NB4 (cell line): ENCODE measurements around the gene MMAB.

Source experiments
- DNase-seq: peaks from one replicate; pipeline ENCODE4 v3.0.0; 2010; ENCODE audit warnings: low read depth
- H3K4me3 ChIP-seq: one replicate; pipeline ENCODE4 v1.5.1; 2011; ENCODE audit warnings: mild to moderate bottlenecking, low read depth, low read length, moderate library complexity
- MYC ChIP-seq: IDR thresholded peaks from 2 replicates; pipeline ENCODE4 v1.6.1; 2011; ENCODE audit warnings: low read depth, low read length
- POLR2A ChIP-seq: IDR thresholded peaks from 2 replicates; pipeline ENCODE4 v1.6.1; 2011; ENCODE audit warnings: mild to moderate bottlenecking; ENCODE audit not compliant: insufficient read length; ENCODE audit errors: extremely low read depth
- TF ChIP-seq, protein P1 (sequence below): IDR thresholded peaks from one replicate; pipeline ENCODE4 v1.5.1; 2012; ENCODE audit warnings: low read depth, low read length
- TF ChIP-seq, protein P2 (sequence below): IDR thresholded peaks from 2 replicates; pipeline ENCODE4 v1.6.1; 2011; ENCODE audit warnings: low read depth, low read length

The MMAB gene

DNA sequence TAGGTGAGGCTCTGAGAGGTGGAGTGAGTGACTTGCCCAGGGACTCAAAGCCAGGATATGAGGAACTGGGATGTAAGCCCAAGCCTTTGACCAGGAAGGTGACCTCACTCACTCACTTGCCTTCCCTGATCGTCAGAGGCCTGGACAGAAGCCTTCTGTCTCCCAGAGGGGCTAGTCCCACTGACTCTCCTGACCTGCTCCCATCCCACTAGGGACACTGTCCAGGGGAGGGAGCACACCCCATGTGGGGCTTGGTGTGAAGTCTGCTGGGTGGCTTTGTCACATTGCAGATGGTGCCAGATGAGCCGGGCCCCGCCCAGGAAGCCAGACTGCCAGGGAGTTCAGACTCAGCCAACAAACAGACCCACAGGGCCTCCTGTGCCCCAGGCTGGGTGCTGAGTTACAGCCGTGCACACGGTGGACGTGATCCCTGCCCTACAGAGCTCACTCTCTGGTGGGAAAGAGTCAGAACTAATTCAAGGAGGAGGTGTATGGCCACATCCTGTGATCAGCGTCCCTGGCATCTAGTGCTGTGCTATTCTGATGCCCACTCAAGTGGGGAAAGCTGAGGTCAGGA is 28.3 kb downstream of the MMAB start:
- no peak for DNase-seq
- no peak overlapping the region for H3K4me3 ChIP-seq
- TF ChIP-seq, protein P1, sequence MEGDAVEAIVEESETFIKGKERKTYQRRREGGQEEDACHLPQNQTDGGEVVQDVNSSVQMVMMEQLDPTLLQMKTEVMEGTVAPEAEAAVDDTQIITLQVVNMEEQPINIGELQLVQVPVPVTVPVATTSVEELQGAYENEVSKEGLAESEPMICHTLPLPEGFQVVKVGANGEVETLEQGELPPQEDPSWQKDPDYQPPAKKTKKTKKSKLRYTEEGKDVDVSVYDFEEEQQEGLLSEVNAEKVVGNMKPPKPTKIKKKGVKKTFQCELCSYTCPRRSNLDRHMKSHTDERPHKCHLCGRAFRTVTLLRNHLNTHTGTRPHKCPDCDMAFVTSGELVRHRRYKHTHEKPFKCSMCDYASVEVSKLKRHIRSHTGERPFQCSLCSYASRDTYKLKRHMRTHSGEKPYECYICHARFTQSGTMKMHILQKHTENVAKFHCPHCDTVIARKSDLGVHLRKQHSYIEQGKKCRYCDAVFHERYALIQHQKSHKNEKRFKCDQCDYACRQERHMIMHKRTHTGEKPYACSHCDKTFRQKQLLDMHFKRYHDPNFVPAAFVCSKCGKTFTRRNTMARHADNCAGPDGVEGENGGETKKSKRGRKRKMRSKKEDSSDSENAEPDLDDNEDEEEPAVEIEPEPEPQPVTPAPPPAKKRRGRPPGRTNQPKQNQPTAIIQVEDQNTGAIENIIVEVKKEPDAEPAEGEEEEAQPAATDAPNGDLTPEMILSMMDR: no peak
- TF ChIP-seq, protein P2, sequence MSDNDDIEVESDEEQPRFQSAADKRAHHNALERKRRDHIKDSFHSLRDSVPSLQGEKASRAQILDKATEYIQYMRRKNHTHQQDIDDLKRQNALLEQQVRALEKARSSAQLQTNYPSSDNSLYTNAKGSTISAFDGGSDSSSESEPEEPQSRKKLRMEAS: no peak
- TF ChIP-seq MYC: no peak
- TF ChIP-seq POLR2A: no peak

DNA sequence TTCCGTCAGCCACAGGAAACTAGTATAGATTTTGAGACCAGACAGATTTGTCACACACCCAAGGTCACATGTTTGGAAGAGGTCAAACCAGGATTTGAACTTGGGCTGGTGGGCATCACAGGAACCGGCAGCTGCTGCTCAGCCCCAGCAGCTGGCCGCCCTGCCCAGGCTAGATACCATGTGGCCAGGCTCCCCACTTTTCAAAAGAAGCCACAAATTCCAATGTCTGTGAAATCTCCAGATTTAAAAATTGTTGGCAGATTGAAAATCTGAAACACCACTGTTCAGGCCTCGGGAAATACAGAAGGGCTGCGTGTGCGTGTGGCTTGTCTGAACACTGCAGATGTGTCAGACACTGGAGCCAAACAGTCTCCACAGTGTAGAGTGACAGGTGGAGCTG is 30.4 kb downstream of the MMAB start:
- no peak overlapping the region for H3K4me3 ChIP-seq
- no peak for DNase-seq
- TF ChIP-seq MYC (no peak), POLR2A (no peak)
- TF ChIP-seq, protein P2: no peak
- TF ChIP-seq, protein P1: no peak

DNA sequence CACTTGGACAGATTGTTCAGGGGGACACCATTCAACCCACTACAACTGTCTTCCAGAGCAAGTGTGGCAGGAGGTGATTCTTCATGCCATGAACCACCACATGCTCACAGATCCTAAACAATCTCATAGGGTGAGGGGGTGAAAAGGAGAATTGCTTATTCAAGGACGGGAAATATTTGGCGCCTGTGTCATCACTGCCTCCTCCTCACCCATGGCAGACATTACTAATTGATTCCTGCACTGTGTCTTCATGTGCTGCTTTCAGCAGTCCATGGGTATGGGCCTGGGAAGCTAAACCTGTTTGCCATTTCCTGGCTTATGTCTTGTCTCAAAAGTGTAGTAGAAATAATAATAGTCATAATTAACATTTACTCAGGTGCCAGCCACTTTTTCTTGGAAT is 31.3 kb downstream of the MMAB start:
- no peak for DNase-seq
- H3K4me3 ChIP-seq: no peak overlapping the region
- TF ChIP-seq MYC (no peak), POLR2A (no peak)
- TF ChIP-seq, protein P1: no peak
- TF ChIP-seq, protein P2: no peak

DNA sequence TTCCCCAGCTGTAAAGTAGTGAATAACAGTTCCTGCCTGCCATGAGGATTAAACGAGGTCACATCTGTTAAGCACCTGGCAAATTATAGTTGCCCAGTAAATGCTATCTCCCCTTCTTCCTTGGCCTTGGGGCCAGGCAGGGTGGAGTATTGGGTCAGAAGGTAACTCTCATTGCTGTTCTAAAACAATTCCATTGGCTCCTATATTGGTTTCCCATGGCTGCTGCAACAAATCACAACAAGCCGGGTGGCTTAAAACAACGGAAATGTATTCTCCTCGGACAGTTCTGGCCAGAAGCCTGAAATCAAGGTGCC is 31.9 kb downstream of the MMAB start:
- DNase-seq: no peak
- no peak overlapping the region for H3K4me3 ChIP-seq
- TF ChIP-seq, protein P1: no peak
- TF ChIP-seq, protein P2: no peak
- TF ChIP-seq MYC: no peak
- TF ChIP-seq POLR2A: no peak

DNA sequence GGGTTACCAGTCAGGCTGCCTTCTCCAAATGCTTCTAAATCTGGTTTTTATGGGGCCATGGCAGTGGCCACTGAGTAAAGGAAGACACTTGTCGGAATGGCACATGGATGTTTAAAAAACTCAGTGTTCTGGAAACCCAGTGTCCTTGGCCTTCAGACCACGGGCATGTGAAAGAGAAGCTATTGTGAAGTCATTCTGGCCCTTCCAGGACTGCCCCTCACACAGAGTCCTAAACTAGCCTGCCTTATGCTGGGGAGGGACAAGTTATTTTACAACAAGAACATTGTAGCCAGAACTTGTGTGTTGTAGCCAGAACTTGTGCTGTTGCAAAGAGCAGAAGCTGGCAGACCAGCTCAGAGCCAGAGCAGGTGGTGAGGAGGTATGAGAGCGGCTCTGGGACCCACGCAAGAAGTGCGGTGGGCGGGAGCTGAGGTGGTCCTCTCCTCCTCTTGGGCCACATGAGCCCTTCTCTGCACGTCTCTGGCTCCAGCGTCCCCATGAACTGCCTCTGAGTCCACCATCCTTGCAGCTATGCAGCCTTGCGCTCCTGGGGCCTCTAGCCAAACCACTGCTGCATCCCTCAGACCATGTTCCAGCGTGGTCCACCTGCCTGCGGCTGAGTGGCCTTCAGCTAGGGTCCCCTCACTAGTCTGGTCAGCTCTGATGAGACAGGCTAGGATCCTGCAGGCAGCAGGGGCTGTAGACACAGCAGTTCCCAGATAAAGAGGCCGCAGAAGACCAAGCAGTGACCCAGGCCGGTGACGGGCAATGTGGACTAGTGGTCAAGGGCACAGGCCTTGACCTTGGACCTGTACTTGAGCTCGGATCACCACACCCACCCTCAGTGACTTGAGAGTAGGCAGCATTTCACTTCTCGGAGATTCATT is 32.5 kb downstream of the MMAB start:
- H3K4me3 ChIP-seq: no peak overlapping the region
- DNase-seq: no peak
- TF ChIP-seq, protein P2: no peak
- no peak for TF ChIP-seq MYC
- TF ChIP-seq, protein P1: no peak
- TF ChIP-seq POLR2A: no peak
